IPS-NIHi11 (cell line): ENCODE results near the gene DPH1.
"Not testable (repeated sequence)": the region's sequence is repeated elsewhere in the genome, so short reads cannot be mapped to it uniquely, and the experiment has no call there.

Experiments
- DNase-seq: peaks from one replicate; pipeline ENCODE4 v3.0.0; 2012; ENCODE audit warnings: mixed read lengths, low spot score

The DPH1 gene

DNA sequence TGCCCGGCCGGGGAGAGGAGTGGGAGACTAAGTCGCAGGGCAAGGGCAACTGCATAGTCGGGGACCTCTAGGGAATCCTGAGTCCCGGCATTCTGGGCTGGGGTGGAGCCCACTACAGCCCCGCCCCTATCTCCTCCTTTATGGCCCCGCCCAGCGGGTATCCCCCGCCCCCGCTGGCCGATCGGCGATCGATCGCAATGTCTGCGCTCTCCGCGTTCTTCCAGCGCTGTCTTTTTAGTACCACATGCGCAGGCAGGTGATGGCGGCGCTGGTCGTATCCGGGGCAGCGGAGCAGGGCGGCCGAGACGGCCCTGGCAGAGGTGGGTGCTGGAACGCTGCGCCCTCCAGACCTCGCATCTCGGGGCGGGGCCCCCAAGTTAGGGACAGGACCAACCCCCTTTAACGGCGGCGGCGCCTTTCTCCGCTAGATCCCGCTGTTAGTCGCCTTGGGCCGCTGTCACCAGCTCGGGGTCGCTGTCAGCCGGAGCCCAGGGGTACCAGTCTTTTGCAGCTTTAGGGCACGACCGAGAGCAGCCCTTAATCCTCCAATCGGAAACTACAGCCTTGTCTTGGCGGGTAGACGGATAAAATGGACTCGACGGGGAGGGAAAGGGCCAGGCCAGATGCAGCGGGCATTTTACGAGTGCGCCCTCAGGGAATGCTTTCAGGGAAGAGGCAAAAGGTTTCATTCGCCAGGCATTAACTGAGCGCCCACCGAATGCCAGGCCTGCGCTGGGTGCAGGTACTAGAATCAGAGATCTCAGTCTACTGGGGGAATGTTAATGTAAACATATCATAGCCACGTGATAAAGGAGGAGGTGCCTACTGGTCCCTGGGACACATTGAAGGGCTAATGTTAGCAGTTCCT lies at the start of gene DPH1:
Gene DPH1 (plus strand): TSS at position 243 of the 868 bp plus-strand sequence. CDS start 17 bp downstream, at position 260.
- peak; percentile 90 for DNase-seq

DNA sequence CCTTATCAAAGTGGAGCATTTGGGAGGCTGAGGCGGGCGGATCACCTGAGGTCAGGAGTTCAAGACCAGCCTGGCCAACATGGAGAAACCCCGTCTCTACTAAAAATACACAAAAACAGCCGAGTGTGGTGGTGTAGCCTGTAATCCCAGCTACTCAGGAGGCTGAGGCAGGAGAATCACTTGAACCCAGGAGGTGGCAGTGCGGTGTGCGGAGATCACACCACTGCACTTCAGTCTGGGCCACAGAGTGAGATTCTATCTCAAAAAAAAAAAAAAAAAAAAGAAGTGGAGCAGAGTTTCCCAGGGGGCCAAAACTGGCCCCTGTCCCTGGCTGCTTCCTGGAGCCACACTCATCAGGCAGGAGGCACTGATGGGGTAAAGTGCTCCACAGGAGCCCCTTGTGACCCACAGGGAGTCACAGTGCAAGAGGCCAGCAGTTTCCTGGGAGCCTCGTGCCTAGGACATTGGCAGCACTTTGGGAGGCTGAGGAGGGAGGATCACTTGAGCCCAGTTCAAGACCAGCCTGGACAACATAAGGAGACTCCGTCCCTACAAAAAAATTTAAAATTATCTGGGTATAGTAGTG lies 49.2 kb upstream of the DPH1 start:
- no peak for DNase-seq

DNA sequence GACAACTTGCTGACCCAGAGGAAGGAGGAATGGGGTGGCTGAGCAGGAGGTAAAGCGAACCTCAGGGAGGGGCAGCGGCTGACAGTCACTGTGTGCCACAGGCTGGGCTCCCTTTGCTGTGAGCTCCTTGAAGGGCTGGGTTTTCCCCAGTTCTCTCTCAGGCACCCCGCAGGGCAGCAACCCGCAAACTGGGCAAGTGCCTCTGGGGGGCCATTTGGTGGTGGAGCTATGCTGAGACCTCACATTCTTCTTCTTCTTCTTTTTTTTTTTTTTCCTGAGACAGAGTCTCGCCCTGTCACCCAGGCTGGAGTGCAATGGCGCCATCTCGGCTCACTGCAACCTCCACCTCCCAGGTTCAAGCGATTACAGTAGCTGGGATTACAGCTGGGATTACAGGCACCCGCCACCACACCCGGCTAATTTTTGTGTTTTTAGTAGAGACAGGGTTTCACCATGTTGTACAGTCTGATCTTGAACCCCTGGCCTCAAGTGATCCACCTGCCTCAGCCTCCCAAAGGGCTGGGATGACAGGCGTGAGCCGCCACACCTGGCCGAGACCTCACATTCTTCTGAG lies 47.1 kb upstream of the DPH1 start:
- not testable (repeated sequence) for DNase-seq

DNA sequence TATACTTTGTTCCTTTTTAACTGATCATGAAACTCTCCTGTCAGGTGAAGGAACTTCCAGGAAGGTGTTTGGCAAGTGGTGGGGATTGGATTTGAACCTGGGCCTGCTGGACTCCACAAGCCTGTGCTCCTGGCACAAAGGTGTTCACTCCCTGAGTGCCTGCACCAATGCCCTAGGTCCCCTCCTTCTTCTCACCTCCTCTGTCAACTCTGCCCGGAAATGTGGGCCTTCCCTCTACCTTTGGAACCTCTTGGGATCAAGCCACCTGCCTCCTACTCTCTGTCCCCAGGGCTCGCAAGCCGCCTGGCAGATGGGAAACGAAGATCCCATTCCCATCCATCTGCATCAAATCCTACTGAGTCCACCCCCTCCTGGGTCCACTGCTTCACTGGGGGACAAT lies 44.9 kb upstream of the DPH1 start:
- no peak for DNase-seq

DNA sequence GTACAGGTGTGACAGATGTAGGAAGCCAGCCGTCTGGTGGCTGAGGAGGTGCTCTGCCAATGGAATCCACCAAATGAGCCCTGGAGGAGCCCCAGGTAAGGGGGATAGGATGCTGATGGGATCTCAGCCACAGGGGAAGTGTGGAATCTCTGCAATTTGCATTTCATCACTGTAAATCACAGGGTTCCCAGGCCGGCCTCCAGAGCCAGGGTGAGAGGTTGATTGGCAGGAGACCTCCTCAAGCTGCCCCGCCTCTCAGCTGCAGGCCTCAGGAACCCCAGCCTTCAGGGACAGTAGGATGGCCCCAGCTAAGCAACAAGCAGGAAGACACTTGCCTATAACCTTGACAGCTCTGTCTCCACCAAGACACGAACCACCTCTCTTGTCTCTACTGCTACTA lies 44.3 kb upstream of the DPH1 start:
- DNase-seq, result peak; percentile 64

DNA sequence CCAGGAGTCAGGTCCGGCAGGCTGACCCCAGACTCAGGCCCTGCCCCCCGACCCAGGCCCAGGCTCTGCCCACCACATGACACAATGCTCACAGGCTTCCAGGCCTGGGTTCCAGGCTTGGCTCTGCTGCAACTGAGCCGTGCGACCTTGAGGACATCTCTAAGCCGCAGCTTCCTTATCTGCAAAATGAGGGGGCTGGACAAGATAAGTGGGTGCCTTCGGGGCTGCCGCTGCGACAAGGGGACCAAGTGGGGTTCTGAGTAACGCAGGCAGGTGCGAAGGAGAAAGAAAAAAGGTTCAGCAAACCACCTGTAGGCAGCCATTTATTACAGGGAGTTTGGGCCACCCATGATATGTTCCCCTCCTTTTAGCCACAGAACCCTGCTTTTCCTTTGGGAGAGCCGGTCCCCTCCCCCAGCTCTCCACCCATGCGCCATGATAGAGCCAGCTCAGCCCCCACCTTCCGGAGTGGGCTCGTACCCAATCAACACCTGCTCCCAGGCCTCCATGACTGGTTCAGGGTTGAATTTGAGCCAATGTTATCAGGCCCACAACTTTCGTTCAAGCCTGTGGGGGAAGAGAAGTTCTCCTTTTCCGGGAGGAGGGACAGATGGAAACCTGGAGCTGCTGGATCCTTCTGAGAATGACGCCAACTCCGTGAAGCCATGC lies 43.0 kb upstream of the DPH1 start:
- DNase-seq, result no peak

DNA sequence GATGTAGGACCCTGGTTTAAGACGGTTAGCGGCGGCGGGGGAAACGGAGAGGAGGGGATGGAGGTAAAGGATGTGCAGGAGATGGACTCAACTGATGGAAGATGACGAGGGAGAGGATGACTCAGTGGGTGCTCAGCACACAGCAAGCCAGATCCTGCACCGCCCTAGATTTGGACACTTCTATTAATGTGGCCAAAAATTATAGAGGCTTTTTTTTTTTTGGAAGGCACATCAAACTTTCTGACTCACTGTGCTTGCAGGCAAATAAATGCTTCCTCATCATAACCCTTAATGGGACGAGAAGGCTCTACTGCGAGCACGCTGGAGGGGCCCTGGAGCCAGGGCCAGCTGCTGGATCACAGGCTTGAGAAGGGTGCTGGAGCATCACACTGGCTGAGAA lies 40.8 kb upstream of the DPH1 start:
- DNase-seq, result no peak

DNA sequence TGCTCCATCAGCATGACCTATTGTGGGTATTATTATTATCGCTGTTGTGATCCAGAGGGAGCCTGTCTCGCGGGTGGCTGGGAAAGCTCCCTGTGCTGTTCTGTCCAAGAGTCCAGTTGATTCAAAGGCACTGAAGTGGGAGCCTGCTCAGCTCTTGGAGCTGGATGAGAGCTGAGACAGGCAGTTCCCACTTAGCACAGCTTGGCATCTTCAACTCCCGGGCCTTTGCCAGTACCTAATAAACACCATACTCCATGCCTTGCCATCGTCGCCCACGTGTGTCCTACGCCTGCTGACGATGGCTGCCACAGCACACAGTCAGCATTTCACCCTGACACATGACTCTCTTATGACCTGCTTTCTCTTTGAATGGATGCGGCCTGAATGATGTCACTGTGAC lies 37.4 kb upstream of the DPH1 start:
- no peak for DNase-seq

DNA sequence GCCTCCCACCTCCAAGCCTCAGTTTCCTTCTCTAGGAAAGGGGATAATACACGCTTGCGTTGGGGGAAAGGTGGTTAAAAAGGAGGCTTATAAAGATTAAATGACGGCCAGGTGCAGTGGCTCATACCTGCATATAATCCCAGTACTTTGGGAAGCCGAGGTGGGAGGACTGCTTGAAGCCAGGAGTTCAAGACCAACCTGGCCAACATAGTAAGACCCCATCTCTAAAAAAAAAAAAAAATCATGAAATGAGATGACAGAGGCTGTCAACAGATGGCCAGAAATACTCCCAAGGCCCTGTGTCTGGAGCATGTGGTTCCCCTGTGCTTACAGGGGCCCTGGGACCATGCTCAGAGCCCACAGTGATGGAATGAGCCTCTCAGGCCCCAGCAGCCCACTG lies 35.2 kb upstream of the DPH1 start:
- no peak for DNase-seq

DNA sequence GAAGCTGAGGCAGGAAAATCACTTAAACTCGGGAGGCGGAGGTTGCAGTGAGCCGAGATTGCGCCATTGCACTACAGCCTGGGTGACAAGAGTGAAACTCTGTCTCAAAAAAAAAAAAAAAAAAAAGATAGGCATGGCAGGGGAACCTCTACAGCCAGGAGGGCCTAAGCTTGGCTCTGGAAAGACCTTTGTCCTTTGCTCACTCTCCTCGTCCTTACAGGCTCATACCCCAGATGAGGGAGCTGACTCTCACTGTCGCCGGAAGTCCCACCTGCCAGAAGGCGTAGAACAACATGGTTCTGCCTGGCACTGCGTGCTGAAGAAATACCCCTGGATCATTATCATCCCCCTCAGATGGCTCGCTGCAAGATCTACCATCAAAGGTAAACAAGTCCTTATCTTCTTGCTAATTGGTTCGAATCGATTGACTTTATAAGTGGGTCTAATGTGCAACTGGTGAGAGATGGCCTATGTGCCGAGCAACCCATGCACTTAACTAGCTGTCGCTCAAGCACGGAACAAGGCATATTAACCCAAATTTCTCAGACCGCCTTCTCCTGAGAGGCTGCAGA lies 34.5 kb upstream of the DPH1 start:
- DNase-seq, result no peak

DNA sequence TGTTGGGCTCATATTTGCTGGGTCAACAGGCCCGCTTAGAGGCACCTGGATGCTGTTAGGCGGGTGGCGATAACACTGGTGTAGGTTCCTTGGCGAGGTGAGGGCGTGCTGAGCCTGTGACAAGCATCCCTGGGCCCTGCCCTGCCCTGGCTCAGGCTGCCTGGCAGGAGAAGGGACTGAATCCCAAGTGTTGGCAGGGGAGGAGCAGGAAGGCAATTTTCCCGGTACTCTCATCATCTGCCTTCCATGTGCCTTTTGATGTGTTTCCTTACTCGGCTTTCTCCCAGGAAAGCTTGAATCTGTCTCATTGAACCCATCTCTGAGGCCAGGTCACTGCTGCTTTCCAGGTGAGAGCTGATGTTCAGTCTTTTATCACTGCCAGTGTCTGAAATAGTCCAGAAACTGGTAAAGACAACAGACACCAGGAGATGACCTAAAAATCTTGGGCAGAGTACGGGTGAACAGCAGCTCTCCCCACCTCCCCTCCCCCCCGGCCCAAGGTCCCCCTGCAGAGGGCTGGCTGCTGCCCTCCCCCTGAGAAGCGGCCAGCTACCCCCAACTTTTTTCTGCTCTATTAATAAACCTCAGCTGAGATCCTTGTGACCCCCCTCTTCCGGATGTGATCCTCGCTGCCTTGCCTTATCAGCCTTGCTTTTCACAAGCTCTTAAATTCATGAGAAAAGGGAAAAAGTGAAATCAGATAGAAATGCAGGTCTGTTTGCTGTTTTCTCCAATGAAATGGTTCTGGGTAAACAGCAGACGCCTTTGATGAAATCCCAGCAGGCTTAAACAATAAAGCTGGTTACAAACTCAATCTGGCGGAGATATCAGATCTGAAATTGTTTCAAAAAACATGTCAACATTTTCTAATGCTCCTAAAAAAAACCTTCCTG lies 33.8 kb upstream of the DPH1 start:
- no peak for DNase-seq

DNA sequence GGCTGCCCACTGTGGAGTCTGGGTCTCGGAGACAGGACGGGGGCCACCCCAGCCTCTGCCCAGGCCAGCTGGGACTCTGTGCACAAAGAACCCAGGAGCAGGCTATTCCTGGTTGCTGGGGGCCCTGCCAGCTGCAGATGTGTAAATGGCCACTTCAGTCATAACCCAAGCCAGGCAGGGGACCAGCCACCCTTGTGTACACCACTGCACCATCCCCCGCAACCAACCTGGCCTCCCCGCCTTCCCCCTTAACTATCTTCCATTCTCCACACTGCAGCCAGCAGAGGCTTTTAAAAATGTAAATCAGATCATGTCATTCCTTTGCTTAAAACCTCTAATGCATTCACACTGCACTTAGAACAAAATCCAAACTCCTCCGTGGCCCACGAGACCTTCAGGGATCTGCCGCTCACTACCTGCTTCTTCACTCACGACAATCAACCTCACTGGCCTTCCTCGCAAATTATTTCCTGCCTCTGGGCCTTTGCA lies 33.1 kb upstream of the DPH1 start:
- DNase-seq, result no peak

DNA sequence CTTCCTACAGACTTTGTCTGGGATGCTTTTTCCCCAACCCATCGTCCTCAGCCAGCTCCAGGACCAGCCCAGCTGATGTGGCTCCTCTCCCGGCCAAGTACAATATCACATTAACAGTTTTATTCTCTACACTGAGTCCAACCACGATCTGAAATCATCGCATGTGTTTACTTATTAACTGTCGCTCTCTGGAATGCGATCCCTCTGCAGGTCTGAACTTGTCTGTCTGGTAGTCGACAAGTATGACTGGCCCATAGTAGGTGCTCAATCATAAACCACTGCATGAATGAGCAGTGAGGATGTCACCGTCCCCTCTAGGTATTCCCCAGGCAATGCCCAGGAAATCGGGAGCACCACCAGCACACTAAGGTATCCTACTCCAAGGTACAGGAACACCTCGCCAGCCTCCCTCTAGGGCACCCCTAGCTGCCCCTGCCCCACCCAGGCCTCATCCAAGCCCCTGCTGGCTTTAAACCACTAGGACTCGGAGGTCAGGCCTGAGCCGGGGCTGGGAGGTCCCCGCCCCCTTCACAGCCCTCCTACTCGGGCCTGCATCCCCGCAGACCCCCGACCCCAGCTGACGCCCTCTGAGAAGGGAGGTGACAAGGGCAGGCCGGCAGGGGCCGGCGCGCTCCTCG lies 32.5 kb upstream of the DPH1 start:
- DNase-seq, result peak; percentile 64

DNA sequence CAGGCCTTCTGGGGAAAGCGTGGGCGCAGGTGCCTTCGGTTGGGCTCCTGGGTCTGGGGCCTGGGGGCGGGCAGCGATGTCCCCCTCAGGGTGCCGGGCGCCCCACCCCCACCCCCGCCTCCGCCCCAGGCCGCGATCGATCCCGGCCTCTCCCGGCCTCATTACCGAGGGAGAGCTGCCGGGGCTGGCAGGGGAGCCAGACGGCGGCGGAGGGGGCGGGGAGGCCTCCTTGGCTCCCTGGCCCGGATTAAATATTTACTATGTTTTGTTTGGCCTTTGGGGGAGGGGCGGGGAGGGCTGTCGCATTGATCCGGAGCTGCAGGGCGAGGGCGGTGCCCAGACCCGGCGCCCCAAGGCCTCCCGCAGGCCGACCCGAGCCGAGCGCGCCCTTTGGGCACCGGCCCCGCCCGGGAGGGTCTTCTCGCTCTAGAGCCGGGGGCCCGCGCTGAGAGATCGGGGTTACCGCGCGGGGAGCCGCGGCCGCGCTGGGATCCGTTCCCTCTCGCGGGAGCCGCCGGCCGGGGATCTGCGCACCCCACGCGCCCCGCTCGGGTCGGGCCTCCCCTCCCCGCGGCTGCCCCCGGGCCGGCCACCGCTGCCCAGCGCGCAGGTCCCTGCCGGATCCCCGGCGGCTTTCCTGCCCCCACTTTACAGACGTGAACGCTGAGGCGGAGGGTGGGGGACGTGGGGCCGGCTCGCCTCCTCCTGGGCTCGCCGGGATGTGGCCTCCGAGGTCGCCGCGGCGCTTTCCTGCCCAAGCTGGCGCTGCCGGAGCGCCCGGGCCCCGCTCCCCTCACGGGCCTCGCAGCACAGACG lies 31.8 kb upstream of the DPH1 start:
- peak; percentile 67 for DNase-seq

DNA sequence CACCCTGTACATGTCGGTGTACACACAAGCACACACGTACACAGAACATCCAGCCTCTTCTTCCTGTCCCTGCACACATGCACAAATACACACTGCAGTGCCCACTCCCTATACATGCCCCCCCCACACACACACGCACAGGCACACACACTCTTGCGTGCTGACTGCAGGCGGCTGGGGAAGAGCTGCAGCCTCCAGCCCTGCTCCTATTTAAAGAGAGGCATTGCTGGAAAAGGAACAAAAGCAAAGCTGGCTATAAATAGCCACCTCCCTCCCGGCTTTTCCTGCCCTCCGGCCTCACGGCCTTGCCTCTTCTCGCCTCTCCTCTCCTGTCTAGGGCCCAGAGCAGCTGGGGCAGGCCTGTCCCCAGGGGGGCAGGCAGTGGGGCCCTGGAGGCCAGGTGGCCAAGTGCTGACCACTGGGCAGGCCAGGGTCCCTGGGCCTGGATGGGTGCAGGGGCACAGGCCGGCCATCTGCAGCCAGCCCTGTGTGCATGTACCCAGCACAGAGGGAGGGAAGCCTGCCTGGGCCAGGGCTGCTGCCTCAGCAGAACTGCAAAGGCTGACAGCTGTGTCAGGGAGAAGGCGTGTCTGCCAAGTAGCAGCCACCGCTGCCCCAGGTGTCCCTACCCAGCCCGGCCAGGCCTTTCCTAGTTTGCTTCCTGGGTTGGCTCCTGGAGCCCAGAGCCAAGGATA lies 30.2 kb upstream of the DPH1 start:
- DNase-seq, result peak; percentile 54

DNA sequence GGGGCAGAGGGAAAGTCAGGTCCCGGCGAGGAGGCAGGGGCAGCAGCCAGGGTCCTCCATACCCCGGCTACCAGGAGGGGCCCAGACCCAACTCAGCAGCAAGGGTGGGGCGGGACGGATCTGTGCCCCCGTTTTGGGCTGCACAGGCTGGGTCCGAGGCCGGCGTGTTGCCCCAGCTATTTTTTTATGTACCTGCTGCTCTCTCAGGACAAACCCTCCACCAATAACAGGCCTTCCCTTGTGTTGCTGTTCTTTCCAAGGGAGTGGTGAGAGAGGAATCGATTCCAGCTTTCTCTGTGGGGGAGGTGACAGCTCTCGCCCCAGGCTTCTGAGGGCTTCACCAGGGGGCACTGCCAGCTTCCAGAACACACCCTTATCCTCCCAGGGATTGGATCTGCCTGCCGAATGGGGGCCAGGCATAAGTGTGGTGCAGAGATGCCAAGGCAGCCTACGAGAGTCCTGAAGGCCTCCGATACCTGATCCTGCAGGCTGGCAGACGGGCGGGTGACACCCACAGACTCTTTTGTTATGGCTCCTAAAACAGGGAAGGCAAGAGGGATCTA lies 27.1 kb upstream of the DPH1 start:
- DNase-seq, result no peak

DNA sequence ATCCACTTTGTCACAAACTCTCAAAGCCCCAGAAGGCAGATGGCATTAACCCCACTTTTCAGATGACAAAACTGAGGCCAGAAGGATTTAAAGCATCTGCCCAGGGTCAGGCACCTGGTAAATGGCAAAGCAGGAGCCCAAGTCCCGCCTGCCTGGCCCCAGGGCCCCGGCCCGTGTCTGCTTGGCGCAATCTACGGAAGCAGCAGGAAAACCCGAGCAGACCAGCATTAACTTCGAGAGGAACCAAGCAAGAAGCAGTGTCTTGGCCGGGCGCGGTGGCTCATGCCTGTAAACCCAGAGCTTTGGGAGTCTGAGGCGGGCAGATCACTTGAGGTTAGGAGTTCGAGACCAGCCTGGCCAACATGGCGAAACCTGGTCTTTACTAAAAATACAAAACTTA lies 26.4 kb upstream of the DPH1 start:
- DNase-seq, result no peak

DNA sequence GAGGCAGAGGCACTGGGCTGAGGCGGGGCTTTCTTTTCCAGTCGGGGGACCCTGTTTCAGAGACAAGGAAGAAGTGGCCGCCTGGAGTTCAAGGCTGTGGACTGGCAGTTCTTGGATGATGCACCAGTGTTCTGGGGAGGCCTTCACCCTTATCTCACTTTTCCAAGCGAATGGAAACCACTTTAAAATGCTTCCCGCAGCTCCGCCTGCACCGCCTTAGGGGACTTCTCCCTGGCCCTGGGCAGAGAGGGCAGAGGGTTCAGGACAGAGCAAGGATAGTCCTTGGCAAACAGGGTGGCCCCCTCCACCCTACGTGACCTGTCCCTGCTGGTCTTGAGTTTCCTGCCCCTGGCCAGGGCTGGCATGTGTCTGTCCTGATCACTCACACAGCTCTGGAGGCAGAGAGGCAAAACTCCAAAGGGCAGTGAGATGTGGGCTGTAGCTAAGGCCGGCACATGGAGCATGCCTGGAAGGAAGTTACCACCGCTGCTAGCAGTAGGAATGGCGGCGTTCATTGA lies 25.5 kb upstream of the DPH1 start:
- no peak for DNase-seq
